ES-I3 (cell line): ENCODE data around the gene EIF3I.

Experiments
- H3K36me3 ChIP-seq: 2 replicates; pipeline ENCODE4 v1.6.1; 2013; ENCODE audit warnings: mild to moderate bottlenecking, low read length, control low read depth, moderate library complexity; ENCODE audit not compliant: insufficient read depth
- H3K4me1 ChIP-seq: 2 replicates; pipeline ENCODE4 v1.6.1; 2013; ENCODE audit warnings: mild to moderate bottlenecking, control low read depth, low read length; ENCODE audit not compliant: insufficient read depth
- H3K9ac ChIP-seq: 2 replicates; pipeline ENCODE4 v1.6.1; 2013; ENCODE audit warnings: low read depth, mild to moderate bottlenecking, low read length, moderate library complexity
- H3K9me3 ChIP-seq: 2 replicates; pipeline ENCODE4 v1.6.1; 2013; ENCODE audit warnings: mild to moderate bottlenecking, low read length, moderate library complexity; ENCODE audit not compliant: control insufficient read depth, insufficient read depth

The EIF3I gene

DNA sequence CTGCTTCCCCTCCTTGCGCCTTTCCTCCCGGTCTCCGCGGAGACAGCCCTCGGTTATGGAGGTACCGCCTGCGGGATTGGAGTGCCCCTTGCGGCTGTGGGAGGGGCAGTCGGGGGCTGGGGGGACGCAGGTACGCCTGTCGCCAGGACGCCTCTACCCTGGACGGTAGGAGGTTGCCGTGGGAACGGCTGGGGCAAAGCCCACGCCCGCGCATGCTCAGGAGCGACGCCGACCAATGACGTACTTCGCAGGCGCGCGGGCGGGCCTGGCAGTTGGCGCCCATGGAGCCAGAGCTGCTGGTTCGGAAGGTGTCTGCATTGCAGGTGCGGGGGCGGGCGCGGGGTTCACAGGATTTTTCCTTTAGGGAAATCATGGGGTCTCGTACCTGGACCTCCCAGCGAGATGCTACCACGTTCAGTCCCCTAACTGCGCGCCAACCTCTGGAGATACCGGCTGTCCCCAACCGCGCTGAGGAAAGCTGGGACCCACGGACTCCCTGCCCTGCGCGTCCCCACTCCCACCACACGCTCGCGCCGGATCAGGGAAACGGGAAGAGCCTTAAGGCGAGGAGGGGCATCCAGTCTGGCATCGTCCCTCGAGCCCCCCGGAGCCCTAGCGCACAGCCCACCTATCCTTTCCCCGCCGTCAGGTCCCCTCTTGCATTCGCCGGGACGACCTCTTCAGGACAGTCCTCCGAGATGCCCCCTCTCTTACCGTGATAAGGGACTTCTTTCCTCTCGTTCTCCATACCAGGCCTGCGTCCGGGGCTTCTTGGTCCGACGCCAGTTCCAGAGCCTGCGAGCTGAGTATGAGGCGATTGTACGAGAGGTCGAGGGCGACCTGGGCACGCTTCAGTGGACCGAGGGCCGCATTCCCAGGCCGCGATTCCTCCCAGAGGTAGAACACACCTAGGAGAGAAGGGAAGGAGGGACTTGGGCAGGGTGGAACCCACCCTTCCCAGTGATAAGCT lies 16.5 kb upstream of the EIF3I start, which contains the start of gene IQCC:
Gene IQCC, plus strand, starts transcription at position 271 of the 970 bp plus-strand sequence. Its CDS starts 11 bp downstream, at position 282.
- H3K36me3 ChIP-seq = no peaks in the 10 kb centered on the region; the same call in 1 of the 2 replicates
- no peaks in the 10 kb centered on the region for H3K9me3 ChIP-seq
- H3K9ac ChIP-seq = peak within 1 kb of the TSS; percentile 88
- H3K4me1 ChIP-seq = peaks cover 6% of the 10 kb centered on the region; the same call in 1 of the 2 replicates

DNA sequence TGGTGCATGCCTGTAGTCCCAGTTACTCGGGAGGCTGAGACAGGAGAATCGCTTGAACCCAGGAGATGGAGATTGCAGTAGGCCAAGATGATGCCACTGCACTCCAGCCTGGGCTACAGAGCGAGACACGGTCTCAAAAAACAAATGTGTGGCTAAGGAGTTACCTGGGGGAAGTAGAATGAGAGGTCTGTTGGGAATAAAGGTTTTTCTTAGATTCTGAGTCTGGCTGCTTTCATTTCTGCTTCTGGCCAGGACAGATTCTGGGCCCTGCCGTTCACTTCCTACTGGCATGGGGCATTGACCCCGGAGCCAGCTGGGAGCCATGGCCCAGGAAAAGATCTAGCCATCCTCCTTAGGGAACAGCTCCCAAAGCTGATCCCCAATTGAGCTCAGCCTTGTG lies 13.7 kb upstream of the EIF3I start:
- H3K36me3 ChIP-seq = no peaks in the 10 kb centered on the region; the same call in 1 of the 2 replicates
- H3K4me1 ChIP-seq = no peaks in the 10 kb centered on the region
- H3K9ac ChIP-seq = no peak overlapping the region
- H3K9me3 ChIP-seq = no peaks in the 10 kb centered on the region

DNA sequence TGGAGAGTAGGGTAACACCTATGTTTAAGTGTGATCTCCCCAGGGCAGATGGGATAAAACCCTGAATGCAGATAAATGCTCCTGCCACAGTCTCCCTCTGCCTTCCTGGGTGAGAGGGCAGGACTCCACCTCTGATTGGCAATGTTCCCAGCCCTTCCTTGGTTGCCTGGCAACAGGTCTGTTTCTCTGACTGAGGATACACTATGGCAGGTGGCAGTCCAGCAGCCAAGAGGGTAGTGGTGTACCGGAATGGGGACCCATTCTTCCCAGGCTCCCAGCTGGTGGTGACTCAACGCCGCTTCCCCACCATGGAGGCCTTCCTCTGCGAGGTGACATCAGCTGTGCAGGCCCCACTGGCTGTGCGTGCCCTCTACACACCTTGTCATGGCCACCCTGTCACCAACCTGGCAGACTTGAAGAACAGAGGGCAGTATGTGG lies 13.3 kb upstream of the EIF3I start, which contains the start of gene DCDC2B:
Gene DCDC2B, plus strand, starts transcription at position 199 of the 438 bp plus-strand sequence. Its CDS starts 5 bp downstream, at position 204.
- Histone ChIP-seq H3K9ac (no peak within 1 kb of the TSS), H3K9me3 (no peaks in the 10 kb centered on the region), H3K36me3 (no peaks in the 10 kb centered on the region; the same call in 1 of the 2 replicates), H3K4me1 (no peaks in the 10 kb centered on the region)

DNA sequence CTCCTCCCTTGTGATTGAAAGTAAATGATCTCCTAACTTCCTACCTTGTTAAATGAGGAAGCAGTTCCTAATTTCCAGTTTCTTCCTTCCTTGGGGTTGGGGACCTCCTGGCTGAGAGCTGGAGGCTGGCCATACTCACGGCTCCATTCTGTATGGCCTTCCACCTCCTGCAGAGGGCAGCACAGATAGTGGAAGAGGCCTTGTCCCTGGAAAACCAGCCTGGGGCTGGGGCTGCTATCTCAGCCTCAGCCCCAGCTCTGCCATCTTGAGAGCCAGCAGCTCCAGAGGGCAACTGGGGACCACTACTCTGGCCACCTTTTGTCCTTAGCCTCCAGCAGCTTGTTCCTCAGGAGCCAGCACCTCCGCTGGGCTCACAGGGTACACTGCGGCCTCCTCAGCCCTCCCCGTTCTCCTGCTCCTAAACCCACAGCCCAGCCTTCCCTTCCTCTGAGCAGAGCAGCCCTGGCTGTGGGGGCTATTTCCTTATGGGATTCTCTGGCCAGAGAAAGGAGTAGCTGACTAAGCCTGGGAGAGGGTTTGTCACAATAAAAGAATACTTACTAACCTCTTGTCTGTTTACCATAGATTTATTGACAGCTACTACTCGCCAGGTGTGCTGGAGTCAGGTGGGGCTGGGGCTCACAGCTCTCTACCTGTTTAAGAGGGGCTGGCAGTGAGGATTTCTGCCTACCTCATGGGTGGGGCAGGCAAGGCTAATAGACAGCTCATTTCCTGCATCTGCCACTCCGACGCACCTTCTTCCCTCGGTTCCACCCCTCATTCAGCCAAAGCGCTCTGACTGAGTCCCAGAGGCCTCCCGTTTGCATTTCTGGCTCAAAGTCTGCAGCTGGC lies 6.4 kb upstream of the EIF3I start:
- H3K36me3 ChIP-seq = peaks cover 11% of the 10 kb centered on the region; the same call in 1 of the 2 replicates
- peaks cover 3% of the 10 kb centered on the region for H3K4me1 ChIP-seq
- no peak overlapping the region for H3K9ac ChIP-seq
- H3K9me3 ChIP-seq = no peaks in the 10 kb centered on the region

DNA sequence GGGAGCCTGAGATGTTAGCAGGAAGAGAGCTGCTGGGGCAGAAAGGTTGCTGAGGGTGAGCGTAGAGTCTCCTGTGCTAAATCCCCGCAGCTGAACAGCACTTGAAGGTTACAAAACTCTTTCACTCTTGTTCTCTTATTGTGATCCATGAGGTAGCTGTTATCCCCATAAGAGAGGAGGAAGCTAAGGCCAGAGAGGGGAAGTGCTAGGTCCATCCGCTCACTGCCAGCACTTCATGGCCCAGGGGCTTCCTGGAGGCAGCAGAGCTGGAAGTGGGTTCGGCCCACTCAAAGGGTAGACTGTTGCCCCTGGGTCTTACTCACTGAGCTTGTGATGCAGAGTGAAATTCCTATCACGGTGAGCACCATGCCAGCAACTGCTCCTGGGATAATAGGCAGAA lies 5.6 kb upstream of the EIF3I start:
- peaks cover 10% of the 10 kb centered on the region for H3K4me1 ChIP-seq
- H3K36me3 ChIP-seq = peaks cover 11% of the 10 kb centered on the region; the same call in 1 of the 2 replicates
- no peak overlapping the region for H3K9ac ChIP-seq
- no peaks in the 10 kb centered on the region for H3K9me3 ChIP-seq

DNA sequence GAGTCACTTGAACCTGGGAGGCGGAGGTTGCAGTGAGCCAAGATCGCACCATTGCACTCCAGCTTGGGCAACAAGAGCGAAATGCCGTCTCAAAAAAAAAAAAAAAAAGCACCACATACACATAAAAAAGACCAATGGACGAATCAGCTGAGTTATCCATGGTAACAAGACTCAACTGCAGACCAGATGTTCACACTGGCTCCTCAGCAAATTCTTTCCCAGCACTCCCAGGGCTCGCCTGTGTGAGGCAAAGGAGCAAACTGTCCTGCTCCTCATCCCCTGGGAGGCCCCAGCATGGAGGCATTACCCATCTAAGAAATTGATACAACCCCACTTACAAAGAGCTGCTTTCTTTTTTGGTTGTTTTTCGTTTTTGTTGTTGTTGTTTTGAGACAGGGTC lies 3.2 kb upstream of the EIF3I start:
- Histone ChIP-seq H3K9me3 (no peaks in the 10 kb centered on the region), H3K36me3 (peaks cover 14% of the 10 kb centered on the region; the same call in 1 of the 2 replicates), H3K4me1 (peaks cover 10% of the 10 kb centered on the region), H3K9ac (no peak overlapping the region)

DNA sequence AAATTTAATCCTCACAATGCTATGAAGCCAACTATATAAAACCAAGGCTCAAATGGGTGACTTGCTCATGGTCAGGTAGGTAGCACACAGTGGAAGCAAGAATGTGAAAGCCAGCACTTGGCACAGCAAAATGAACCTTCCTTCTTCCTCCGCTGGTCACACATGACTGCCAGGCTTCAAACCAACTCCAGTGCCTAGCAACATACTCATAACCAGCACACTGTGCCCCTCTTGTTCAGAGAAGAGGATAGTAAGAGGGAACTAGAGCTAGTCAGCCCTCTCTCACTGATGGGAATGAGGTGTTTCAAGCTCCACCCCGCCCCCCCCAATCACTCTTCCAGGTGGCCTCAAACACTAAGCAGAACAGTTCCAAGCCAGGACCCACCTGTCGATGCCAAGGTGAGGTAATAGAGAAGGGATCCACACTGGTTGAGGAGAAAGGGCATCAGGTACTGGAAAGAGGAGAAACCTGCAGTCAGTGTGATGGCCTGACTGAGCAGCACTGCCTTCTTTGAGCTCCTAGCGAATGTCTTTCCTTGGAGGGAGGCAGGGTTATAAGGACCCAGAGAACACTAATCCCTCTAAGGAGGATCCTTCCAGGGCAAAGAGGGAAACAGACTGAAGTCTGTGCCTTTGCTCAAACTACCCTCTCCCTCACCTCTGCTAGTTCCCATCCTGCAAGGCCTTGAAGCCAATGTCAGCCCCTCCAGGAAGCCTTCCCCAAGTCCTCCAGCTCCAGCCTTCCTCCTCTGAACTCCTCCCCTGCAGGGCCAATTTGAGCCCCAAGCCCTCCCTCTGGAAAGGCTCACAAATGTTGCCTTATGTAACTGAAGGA lies 1.2 kb upstream of the EIF3I start:
- H3K36me3 ChIP-seq = peaks cover 14% of the 10 kb centered on the region; the same call in 1 of the 2 replicates
- peaks cover 10% of the 10 kb centered on the region for H3K4me1 ChIP-seq
- peak overlapping the region; percentile 96 for H3K9ac ChIP-seq
- H3K9me3 ChIP-seq = no peaks in the 10 kb centered on the region

DNA sequence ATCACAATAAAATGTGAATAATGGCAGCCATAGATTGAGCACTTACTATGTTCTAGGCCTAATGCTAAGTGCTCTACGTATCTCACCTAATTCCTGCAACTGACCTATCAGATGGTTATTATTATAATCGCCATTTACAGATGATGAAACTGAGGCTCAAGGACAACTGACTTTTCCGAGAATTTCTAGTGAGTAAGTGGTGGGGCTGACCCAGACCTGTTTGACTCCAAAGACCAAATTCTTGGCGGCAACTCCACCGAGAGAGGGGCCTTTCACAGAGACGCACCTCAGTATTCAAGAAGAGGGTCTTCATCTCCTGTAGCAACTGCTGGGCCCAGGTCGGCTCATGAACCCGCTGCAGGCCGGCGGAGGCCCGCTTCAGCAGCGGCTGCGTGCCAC lies 627 bp upstream of the EIF3I start:
- peak overlapping the region; percentile 96 for H3K9ac ChIP-seq
- peaks cover 10% of the 10 kb centered on the region for H3K4me1 ChIP-seq
- peaks cover 15% of the 10 kb centered on the region; the same call in 1 of the 2 replicates for H3K36me3 ChIP-seq
- no peaks in the 10 kb centered on the region for H3K9me3 ChIP-seq

DNA sequence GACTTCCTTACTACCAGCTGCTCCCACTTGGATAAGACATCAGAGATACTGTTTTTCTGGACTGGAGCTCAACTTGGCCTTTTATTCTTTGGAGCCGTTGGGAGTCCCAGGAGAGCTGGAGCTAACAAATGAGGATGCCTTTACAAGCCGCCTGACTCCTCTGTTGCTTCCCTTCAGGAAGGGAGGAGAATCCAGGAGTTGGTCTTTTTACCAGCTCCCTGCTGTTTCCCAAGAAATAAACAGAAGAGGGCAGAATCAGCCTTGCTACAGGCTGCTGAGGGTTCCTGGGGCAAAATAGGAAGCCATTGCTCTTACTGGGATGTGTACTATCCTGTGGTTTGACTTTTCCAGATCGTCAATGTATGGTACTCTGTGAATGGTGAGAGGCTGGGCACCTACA lies 1.5 kb downstream of the EIF3I start:
- no peak overlapping the region for H3K9ac ChIP-seq

DNA sequence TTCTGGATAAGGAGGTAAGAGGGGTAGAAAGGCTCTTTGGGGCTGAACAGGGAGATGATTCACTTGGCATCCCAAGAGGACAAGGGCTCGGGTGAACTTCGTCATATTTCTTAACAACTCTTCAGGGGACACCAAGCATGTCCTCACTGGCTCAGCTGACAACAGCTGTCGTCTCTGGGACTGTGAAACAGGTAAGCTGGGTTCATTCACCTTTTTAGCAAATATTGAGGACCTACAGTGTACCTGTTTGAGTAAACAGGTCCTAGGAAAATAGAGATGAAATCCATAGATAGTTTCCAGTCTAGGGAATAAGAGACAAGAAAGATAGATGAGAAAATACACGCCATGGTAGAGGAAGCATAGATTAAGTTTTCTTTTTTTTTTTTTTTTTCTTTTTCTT lies 2.1 kb downstream of the EIF3I start:
- Histone ChIP-seq H3K9ac (no peak overlapping the region), H3K36me3 (peaks cover 28% of the 10 kb centered on the region), H3K9me3 (no peaks in the 10 kb centered on the region), H3K4me1 (peaks cover 10% of the 10 kb centered on the region)

More for the DNA sequence above, 1.5 kb downstream of the EIF3I start:
- H3K4me1 ChIP-seq = peaks cover 10% of the 10 kb centered on the region
- no peaks in the 10 kb centered on the region for H3K9me3 ChIP-seq
- peaks cover 23% of the 10 kb centered on the region for H3K36me3 ChIP-seq

DNA sequence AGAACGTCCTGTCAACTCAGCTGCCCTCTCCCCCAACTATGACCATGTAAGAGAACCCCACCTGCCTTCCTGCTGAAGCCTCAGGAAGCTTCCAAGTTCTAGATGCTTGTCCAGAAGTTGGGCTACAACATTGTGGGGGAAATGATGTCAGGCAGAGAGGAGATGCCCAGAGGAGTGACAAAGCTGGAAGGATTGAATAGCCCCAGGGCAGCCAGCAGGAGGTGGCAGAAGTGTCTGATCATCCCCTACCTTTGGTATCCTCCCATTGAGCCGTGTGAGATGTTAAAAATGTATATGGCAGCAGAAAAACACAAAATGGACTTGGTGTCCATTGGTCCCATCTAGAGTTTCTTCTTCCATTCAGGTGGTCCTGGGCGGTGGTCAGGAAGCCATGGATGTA lies 6.6 kb downstream of the EIF3I start:
- no peak overlapping the region for H3K9ac ChIP-seq
- no peaks in the 10 kb centered on the region for H3K9me3 ChIP-seq
- H3K36me3 ChIP-seq = peaks cover 35% of the 10 kb centered on the region
- H3K4me1 ChIP-seq = no peaks in the 10 kb centered on the region

DNA sequence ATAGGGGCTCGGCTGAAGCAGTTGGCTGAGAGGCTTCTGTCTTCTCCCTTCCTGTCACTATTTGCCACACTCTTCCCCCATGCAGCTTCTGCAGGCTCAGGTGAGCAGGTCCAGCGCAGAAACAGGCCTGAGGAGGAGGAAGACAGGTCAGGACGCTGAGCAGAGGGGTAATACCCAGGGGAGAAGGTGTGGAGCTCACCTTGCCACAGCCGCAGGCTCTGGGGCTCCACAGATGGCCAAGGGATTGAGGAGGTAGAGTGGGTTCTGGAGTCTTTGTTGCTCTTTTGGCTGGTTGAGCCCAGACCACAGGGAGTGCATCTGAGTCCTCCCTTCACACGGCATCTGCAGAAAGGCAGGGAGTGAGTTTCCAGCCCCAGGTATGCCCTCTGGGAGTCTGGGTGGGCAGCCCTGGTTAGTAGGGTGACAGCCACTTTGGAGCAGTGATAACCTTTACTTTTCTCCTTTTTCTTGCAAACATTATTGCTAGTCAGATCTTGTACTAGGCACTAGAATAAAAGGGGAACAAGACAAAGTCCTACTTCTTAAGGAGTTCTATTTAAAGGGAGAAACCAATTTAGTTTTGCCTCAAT lies 9.7 kb downstream of the EIF3I start:
- Histone ChIP-seq H3K9me3 (no peaks in the 10 kb centered on the region), H3K9ac (no peak overlapping the region), H3K36me3 (peaks cover 26% of the 10 kb centered on the region), H3K4me1 (no peaks in the 10 kb centered on the region)

DNA sequence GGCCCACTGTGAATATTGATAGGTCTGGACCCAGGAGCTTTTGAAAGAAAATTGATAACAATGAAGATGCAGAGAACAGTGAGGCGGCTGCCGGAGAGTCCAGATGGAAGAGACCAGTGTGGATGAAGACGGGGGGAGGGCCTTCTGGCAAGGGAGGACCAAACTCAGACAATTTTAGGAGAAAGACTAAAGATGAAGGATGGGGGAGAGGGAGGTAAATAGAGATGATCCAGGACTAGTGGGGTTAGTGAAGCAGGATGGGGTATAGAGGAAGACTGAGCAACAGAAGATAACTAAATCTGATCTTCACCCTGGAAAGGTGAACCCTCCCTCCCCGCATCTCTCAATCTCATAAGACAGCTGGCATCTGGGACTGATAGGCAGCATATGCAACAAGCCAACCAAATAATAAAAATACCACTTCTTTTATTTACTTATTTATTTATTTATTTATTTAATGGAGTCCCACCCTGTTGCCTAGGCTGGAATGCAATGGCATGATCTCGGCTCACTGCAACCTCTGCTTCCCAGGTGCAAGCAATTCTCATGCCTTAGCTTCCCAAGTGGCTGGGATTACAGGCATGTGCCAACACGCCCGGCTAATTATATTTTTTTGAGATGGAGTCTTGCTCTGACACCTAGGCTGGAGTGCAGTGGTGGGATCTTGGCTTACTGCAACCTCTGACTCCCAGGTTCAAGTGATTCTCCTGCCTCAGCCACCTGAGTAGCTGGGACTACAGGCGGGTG lies 10.5 kb downstream of the EIF3I start:
- peaks cover 25% of the 10 kb centered on the region for H3K36me3 ChIP-seq
- H3K9me3 ChIP-seq = no peaks in the 10 kb centered on the region
- H3K4me1 ChIP-seq = no peaks in the 10 kb centered on the region
- no peak overlapping the region for H3K9ac ChIP-seq
